Measurements from ENCODE around the gene GYPC. TPM values are rescaled to one million over a fixed set of nuclear protein-coding genes. Genes with fewer than 3 reads are reported as not detected.

Gene GYPC
- polyA plus RNA-seq, 1 donor (not counting 4 experiments of a cell fraction or from before 2014, with no cell fraction given) = not detected

- H3K79me2 ChIP-seq (ENCODE audit: control insufficient read depth, insufficient read depth, low read length) = no peaks in the 10 kb centered on the region
- H3K4me3 ChIP-seq (ENCODE audit: control insufficient read depth in 2 of 3, extremely low read depth in 1 of 3, insufficient read depth in 2 of 3, low read depth in 1 of 3, low read length in 3 of 3) = no peak overlapping the region
- no peaks in the 10 kb centered on the region for H3K36me3 ChIP-seq (ENCODE audit: control insufficient read depth in 2 of 2, extremely low read depth in 1 of 2, insufficient read depth in 2 of 2, low read length in 2 of 2)
- H4K20me1 ChIP-seq (ENCODE audit: control insufficient read depth, extremely low read depth, insufficient read depth, low read length) = no peaks in the 10 kb centered on the region
- no peak overlapping the region for H3K4me2 ChIP-seq (ENCODE audit: control insufficient read depth, extremely low read depth, insufficient read depth, low read depth, low read length)
- H3K9me3 ChIP-seq (ENCODE audit: control insufficient read depth, low read depth, low read length) = no peaks in the 10 kb centered on the region
- no peak overlapping the region for H2AFZ ChIP-seq (ENCODE audit: control insufficient read depth, low read length)
- dilution Hi-C loops (cut with MboI; ENCODE audit: extremely low pct_ligation_motif_present, low sequenced_read_pairs) = no loop called here
- FAIRE-seq (no peak), DNase-seq (ENCODE audit: low read depth, low spot score) (no peak)
- H3K9ac ChIP-seq (ENCODE audit: control insufficient read depth, extremely low read depth, insufficient read depth, low read length) = no peak overlapping the region
- H3K9me1 ChIP-seq (ENCODE audit: control insufficient read depth, extremely low read depth, insufficient read depth, low read length) = no peaks in the 10 kb centered on the region
- H3K27ac ChIP-seq (ENCODE audit: control insufficient read depth, insufficient read depth, low read length) = no peak overlapping the region
- no peaks in the 10 kb centered on the region for H3K4me1 ChIP-seq (ENCODE audit: control insufficient read depth, extremely low read depth, insufficient read depth, low read length)
- H3K27me3 ChIP-seq (ENCODE audit: control insufficient read depth, extremely low read depth, insufficient read depth, low read length) = peaks cover 8% of the 10 kb centered on the region
- TF ChIP-seq EZH2 (IDR thresholded peaks at IDR 0.05; ENCODE audit: low read length) (no peak), CTCF (optimal IDR thresholded peaks at IDR 0.05 in 1 of 3, IDR thresholded peaks at IDR 0.05 in 1 of 3, conservative IDR thresholded peaks at IDR 0.05 in 1 of 3; ENCODE audit: extremely low read depth in 1 of 3, insufficient read depth in 2 of 3, low read length in 3 of 3) (no peak)
These were observed 1.8 kb downstream of the GYPC start for GRCh38 chr2:126657636-126658318.

GRCh38 chr2:126658319-126658904, 2.5 kb downstream of the GYPC start:
- Histone ChIP-seq H3K4me2 (ENCODE audit: control insufficient read depth, extremely low read depth, insufficient read depth, low read depth, low read length) (no peak overlapping the region), H3K4me3 (ENCODE audit: control insufficient read depth in 2 of 3, extremely low read depth in 1 of 3, insufficient read depth in 2 of 3, low read depth in 1 of 3, low read length in 3 of 3) (no peak overlapping the region), H3K27ac (ENCODE audit: control insufficient read depth, insufficient read depth, low read length) (no peak overlapping the region), H4K20me1 (ENCODE audit: control insufficient read depth, extremely low read depth, insufficient read depth, low read length) (no peaks in the 10 kb centered on the region), H3K4me1 (ENCODE audit: control insufficient read depth, extremely low read depth, insufficient read depth, low read length) (no peaks in the 10 kb centered on the region), H3K36me3 (ENCODE audit: control insufficient read depth in 2 of 2, extremely low read depth in 1 of 2, insufficient read depth in 2 of 2, low read length in 2 of 2) (no peaks in the 10 kb centered on the region), H3K9me1 (ENCODE audit: control insufficient read depth, extremely low read depth, insufficient read depth, low read length) (no peaks in the 10 kb centered on the region), H3K27me3 (ENCODE audit: control insufficient read depth, extremely low read depth, insufficient read depth, low read length) (peaks cover 8% of the 10 kb centered on the region), H2AFZ (ENCODE audit: control insufficient read depth, low read length) (no peak overlapping the region), H3K9me3 (ENCODE audit: control insufficient read depth, low read depth, low read length) (no peaks in the 10 kb centered on the region), H3K9ac (ENCODE audit: control insufficient read depth, extremely low read depth, insufficient read depth, low read length) (no peak overlapping the region), H3K79me2 (ENCODE audit: control insufficient read depth, insufficient read depth, low read length) (no peaks in the 10 kb centered on the region)
- DNase-seq (ENCODE audit: low read depth, low spot score) (no peak), FAIRE-seq (no peak)
- dilution Hi-C loops (cut with MboI; ENCODE audit: extremely low pct_ligation_motif_present, low sequenced_read_pairs) = no loop called here
- no peak for TF ChIP-seq CTCF (optimal IDR thresholded peaks at IDR 0.05 in 1 of 3, IDR thresholded peaks at IDR 0.05 in 1 of 3, conservative IDR thresholded peaks at IDR 0.05 in 1 of 3; ENCODE audit: extremely low read depth in 1 of 3, insufficient read depth in 2 of 3, low read length in 3 of 3)
- TF ChIP-seq EZH2 (IDR thresholded peaks at IDR 0.05; ENCODE audit: low read length) = no peak

Measured in keratinocyte (primary cell).